Stimulated activated CD4-positive, alpha-beta T cell treated with anti-CD3 and anti-CD28 coated beads, Interleukin-4, amount 100 ng/mL, for 48 hours (primary cell): Measurements from ENCODE around the gene OR13H1.
"Not testable (repeated sequence)": the region's sequence is repeated elsewhere in the genome, so short reads cannot be mapped to it uniquely, and the experiment has no call there.

Source experiments
- DNase-seq, 2 donors: peaks; one replicate each; pipeline ENCODE4 v3.0.0-alpha.2; 2020; ENCODE audit warnings: low read depth in 2 of 2

The OR13H1 gene, protein sequence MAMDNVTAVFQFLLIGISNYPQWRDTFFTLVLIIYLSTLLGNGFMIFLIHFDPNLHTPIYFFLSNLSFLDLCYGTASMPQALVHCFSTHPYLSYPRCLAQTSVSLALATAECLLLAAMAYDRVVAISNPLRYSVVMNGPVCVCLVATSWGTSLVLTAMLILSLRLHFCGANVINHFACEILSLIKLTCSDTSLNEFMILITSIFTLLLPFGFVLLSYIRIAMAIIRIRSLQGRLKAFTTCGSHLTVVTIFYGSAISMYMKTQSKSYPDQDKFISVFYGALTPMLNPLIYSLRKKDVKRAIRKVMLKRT

DNA sequence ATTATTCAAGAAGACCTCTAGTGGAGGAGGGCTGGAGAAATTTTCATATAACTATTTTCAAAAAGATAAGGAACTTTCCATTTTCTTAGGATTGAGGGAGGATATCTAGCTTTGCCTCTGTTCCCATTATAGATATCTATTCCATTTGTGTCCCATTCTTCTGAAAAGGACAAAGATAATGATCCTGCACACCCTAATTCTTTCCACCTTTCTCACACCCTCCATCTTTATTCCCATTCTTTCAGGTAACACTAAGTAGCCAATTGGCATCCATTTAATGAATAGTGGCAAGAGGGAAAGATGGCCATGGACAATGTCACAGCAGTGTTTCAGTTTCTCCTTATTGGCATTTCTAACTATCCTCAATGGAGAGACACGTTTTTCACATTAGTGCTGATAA is at the start of gene OR13H1:
OR13H1 (plus strand) TSS at position 301 of the 400 bp plus-strand sequence; CDS start at position 301, 0 bp downstream.
- no peak for DNase-seq

DNA sequence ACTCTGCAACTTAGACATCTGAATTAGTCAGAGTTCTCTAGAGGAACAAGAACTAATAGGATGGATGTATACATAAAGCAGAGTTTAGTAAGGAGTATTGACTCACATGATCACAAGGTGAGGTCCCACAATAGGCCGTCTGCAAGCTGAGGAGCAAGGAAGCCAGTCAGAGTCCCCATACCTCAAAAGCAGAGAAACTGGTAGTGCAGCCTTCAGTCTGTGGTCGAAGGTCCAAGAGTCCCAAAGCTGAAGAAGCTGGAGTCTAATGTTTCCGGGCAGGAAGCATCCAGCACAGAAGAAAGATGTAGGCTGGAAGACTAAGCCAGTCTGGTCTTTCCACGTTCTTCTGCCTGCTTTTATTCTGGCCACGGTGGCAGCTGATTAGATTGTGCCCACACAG is 42.3 kb upstream of the OR13H1 start:
- DNase-seq: not testable (repeated sequence)

DNA sequence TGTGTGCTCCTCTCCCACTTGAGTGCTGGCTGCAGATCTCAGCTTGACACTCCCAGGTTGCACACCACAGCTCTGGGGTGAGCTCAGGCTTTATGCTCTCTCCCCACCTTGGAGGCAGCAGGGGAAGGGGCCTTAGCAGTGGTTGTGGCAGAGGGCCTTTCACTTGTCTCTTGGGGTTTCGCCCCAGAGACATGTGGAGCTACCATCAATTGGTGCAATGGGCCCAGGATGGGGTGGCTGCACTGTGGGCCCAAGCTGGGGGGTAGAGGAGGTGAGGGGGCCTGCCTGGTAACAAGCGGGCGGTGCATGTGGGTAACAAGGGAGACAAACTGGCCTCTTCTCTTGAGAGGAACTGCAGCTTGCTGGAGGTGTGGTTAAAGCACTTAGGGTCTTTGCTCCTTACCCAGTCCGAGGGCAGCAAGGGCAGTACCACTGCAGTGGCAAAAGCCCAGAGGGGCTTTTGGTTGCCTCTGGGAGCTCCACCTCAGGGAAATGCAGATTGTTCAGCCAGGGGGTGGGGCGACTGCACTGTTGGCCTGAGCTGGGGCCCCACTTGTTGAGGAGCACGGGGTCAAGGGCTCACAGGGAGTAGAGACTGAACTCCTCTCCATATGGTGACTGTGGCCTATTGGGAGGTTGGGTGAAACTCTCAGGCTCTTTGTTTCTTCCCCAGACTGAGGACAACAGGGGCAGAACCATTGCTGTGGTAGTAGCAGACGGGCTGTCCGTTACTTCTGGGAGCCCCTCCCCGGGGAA is 30.5 kb upstream of the OR13H1 start:
- no peak for DNase-seq

DNA sequence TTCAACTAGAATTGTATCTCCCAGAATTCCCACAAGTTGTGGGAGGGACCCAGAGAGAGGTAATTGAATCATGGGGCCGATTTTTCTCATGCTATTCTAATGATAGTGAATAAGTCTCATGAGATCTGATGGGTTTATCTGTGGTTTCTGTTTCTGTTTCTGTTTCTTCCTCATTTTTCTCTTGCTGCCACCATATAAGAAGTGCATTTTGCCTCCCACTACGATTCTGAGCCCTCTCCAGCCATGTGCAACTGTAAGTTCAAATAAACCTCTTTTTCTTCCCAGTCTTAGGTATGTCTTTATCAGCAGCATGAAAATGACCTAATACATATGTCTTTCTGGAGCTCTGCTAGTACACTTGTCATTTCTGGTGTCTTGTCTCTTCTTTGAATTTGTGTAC is 22.1 kb upstream of the OR13H1 start:
- DNase-seq: no peak

DNA sequence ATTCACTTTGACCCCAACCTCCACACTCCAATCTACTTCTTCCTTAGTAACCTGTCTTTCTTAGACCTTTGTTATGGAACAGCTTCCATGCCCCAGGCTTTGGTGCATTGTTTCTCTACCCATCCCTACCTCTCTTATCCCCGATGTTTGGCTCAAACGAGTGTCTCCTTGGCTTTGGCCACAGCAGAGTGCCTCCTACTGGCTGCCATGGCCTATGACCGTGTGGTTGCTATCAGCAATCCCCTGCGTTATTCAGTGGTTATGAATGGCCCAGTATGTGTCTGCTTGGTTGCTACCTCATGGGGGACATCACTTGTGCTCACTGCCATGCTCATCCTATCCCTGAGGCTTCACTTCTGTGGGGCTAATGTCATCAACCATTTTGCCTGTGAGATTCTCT is 344 bp downstream of the OR13H1 start:
- DNase-seq: no peak

DNA sequence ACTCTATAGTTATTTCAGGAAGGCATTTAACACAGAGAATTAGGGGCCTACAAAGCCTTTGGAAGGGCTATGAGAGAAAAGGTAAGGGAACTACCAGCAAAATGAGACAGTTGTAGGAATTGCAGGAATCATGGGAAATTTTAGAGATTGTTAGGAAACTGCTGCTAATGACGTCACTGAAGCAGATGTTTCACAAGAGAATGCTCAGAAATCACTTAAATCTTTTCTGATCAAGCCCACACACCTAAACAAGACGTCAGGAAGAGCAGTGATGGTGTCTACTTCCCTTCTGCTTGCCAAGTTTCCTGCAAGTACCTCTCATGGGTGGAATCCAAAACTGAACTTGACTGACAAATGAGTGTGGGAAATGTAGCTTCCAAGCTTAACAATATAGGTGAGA is 5.1 kb downstream of the OR13H1 start:
- DNase-seq: no peak

DNA sequence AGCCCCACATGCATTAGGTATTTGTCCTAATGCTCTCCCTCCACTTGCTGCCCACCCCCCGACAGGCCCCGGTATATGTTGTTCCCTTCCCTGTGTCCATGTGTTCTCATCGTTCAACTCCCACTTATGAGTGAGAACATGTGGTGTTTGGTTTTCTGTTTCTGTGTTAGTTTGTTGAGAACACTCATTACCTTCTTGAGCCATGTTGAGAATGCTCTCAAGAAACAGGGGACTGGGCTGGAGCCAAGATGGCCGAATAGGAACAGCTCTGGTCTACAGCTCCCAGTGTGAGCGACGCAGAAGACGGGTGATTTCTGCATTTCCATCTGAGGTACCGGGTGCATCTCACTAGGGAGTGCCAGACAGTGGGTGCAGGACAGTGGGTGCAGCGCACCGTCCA is 8.6 kb downstream of the OR13H1 start:
- not testable (repeated sequence) for DNase-seq

DNA sequence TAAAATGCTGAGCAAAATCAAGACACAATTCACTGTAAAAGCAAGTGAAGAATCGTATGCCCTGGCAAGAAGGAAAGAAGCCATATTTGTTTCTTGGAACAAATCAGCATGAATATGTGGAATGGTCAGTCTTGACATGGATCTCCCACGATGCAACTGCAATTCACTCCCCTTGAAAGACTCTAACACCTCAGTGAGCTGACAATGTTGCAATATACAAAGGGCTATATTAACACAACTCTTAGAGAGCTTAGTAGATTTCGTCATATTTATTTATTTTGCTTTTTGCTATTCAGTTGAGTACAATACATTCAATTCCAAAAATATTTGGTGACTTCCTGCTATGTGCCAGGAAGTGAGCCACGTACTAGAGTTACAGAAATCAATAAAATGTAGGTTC is 14.7 kb downstream of the OR13H1 start:
- DNase-seq: no peak

DNA sequence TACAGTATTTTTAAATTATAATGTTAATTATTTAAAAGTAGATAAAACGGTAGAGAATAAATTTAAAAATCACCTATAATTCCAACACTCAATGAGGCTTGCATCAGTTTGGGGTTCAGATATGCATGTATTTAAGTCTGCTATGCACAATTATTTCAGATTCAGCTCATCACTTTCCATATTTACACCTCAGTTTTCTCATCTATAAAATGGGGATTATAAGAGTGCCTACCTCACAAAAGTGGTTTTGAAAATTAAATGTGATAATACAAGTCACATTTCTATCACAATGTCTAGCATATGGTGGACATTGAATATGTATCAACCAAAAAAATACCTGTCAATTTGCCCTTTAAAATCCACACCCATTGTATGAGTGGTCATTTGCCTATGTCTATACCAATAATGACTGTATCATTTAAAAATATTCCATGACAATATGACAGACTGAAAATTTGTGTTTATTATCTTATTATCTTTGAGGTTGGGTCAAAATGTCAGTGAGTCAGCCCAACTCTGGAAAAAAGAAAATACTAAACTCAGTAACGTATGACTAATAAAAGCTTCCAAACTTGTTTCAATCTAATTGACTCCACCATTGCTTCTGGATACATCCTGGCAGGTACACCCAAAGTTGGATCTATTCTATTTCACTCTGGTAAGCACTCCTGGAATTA is 20.8 kb downstream of the OR13H1 start:
- no peak for DNase-seq

DNA sequence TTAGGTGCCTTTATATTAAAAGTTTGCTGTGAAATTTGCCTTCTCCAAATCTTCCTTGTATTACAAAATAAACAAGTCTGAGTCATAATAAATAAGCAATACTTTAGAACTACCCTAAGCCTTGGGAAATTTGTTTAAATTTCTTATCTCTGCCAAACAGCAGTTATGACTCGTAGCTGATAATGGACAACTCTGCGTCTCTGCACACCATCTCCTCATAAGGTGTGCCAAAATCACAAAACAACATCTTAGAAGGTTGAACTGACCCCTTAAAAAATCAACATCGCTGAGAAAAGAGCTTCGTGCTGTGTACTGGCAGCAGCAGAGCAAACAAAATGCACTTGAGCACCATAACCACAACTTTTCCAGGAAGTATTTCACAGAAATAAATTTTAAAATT is 22.0 kb downstream of the OR13H1 start:
- no peak for DNase-seq

DNA sequence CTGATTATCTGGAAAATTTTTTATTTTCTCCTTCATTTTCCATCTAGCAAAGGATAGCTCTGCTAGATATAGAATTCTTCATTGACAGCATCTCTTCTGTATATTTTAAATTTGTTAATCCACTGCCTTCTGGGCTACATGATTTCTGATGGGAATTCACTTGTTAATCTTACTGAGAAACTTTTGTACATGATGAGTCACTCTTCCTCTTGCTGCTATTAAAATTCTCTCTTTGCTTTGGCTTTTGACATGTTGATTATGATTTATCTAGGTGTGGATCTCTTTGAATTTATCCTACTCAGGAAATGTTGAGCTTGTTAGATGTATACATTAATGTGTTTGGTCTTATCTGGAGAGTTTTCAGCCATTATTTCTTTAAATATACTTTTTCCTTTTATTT is 27.5 kb downstream of the OR13H1 start:
- DNase-seq: no peak

DNA sequence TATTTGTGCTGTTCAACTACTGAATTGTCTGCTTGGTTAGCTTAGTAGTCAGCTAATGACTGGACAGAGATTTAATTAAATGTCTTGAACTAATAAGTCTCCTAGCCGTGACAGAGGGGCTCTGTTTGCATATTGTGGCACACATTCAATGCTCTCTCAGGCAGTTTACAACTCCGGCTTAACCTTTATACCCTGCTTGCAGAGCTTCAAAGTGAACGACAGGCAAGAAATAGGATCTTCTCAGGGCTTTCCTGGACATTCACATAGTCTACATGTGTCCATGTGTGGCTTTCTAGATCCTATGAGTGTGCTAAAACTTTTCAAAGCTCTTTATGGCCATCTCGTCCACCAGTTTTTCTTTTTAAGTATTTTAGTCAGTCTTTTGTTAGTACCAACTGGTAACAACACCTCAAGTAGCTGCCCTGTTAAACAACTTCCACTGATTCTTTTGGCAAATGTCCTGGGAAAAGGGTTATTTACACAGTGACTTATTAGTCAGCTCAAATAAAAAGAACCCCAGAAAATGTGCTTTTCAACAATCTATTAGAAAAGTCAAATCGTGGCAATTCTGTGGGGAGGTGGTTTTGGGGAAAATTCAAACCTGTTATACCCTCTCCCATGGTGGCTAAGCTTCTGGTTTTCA is 28.6 kb downstream of the OR13H1 start:
- DNase-seq: no peak

DNA sequence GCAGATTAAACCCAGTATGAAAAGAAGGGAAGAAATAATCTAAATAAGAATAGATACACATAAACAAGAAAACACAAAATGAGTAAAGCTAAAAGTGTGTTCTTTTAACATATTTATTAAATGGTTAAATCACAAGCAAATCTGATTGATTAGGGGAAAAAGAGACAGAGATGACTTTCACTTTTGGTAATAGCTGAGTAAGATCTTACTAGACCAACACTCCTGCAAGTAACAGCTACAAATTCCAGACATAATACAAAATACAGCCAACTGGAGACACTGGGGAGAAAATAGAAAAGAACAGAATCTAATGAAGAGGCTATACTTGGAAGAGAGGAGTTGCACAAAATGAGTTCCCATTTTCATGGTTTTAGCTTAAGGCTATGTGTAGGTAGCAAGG is 33.5 kb downstream of the OR13H1 start:
- DNase-seq: no peak

DNA sequence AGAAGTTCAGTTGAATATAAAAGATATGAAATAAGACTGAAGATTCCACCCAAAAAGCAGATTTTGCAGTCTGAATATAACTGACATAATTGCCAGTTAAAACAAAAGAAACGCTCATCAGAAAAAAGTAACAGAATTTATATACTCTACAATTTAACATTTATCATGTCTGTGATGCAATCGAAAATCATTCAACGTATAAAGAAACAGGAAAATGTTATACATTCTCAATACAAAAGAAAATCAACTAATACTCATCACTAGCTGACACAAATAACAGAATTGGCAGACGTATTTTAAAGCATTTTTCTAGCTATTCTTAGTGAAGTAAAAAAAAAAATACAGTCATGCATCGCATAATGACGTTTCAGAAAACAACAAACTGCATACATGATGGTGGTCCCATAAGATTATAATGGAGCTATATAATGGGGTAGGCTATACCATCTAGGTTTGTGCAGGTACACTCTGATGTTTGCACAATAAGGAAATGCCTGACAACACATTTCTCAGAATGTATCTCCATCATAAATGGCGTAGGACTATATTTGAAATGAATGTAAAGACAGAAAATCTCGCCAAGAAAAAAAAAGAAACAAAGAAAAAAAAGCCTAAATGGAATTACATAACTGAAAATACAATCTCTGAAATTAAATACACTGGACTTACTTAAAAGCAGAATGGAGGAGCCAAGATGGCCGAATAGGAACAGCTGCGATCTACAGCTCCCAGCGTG is 34.3 kb downstream of the OR13H1 start:
- no peak for DNase-seq

DNA sequence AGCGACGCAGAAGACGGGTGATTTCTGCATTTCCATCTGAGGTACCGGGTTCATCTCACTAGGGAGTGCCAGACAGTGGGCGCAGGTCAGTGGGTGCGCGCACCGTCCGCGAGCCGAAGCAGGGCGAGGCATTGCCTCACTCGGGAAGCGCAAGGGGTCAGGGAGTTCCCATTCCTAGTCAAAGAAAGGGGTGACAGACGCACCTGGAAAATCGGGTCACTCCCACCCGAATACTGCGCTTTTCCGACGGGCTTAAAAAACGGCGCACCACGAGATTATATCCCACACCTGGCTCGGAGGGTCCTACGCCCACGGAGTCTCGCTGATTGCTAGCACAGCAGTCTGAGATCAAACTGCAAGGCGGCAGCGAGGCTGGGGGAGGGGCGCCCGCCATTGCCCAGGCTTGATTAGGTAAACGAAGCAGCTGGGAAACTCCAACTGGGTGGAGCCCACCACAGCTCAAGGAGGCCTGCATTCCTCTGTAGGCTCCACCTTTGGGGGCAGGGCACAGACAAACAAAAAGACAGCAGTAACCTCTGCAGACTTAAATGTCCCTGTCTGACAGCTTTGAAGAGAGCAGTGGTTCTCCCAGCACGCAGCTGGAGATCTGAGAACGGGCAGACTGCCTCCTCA is 35.0 kb downstream of the OR13H1 start:
- DNase-seq: not testable (repeated sequence)

DNA sequence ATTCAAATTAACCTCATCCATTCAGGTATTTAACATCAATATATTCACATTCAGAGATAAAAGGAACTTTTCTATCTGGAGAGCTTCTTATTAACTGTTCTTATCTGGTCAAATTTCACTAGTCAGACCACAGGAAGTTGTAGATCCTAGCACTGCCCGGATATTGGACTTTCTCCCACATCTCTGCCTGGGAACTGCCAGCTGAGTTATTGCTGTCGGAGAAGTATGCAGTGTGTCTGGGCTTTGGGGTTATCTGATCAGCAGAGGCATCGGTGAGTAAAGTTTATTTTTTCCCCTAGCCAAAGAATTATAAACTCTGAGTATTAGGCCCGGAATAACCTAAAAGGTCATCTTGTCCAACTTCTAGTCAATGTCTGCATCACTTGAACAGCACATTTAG is 45.1 kb downstream of the OR13H1 start:
- no peak for DNase-seq
